Inflammatory macrophage treated with lipopolysaccharide for 4 hours (primary cell): ENCODE data around the gene BRF1.
A peak's percentile ranks its signal among the peaks of the same experiment; 100 is the strongest.
"Not testable (repeated sequence)": the region's sequence is repeated elsewhere in the genome, so short reads cannot be mapped to it uniquely, and the experiment has no call there.

Experiments used
- DNase-seq: peaks from one replicate; pipeline ENCODE4 v3.0.0-alpha.2; 2020

The BRF1 gene

GRCh38 chr14:105287249-105288102 lies 13.3 kb downstream of the BRF1 start:
- no peak for DNase-seq

- no peak for DNase-seq
Observed at GRCh38 chr14:105286759-105287144, 14.0 kb downstream of the BRF1 start.

- no peak for DNase-seq
Observed at GRCh38 chr14:105285174-105285573, 15.6 kb downstream of the BRF1 start.

GRCh38 chr14:105283899-105284298 lies 16.9 kb downstream of the BRF1 start:
- DNase-seq, result no peak

DNA sequence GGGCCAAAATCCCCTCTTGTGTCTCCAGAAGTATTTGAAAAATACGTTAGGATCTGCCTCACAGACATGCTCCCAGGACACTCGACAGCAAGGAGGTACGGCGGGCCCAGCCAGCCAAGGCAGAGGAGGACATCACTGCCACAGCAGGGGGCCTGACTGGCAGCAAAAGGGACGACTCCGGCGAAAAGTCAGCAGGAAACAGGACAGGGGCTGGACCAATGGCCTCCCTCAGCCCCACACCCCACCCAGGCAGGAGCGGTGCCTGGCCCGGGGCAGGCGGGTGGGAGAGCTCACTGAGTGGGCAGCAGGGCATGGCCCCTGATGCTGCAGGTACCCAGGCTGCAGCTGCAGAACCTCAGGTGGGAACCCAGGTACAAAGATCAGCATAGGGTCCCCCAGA lies 17.8 kb downstream of the BRF1 start:
- DNase-seq, result no peak

DNA sequence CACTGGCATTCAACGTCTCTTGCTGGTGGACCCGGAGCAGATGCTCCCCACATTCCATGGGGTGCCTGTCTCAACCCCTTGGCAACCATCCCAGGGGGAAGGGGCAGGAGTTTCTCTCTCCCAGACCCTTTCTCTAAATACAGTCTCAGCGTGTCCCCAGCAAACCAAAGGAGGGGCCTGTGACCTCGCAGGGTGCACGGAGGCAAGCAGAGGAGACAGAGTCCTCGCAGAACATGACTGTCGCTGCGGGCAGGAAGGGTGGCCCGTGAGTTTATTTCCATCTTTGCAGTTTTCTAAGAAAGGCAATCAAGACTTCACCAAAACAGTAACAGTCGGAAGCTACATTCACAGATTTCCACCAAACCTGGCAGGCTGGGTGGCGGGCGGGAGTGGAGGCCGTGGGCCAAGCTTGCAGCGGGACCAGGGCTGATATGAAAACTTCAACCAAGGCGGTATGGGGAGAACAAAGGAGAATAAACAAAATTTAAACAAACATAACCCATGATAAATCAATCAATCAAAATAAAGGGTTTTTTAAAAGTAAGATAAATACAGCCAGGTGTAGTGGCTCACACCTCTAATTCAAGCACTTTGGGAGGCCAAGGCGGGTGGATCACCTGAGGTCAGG lies 18.6 kb downstream of the BRF1 start:
- DNase-seq, result no peak

- peak; percentile 24 for DNase-seq
Observed at GRCh38 chr14:105281371-105282097, 19.3 kb downstream of the BRF1 start.

DNA sequence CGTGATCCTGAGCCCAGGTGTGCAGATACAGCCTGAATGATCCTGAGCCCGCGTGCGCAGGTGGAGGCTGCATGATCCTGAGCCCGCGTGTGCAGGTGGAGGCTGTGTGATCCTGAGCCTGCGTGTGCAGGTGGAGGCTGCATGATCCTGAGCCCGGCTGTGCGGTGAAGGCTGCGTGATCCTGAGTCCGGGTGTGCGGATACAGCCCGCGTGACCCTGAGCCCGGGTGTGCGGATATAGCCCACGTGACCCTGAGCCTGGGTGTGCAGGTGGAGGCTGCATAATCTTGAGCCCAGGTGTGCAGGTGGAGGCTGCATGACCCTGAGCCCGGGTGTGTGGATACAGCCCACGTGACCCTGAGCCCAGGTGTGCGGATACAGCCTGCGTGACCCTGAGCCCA lies 20.3 kb downstream of the BRF1 start:
- DNase-seq, result no peak

DNA sequence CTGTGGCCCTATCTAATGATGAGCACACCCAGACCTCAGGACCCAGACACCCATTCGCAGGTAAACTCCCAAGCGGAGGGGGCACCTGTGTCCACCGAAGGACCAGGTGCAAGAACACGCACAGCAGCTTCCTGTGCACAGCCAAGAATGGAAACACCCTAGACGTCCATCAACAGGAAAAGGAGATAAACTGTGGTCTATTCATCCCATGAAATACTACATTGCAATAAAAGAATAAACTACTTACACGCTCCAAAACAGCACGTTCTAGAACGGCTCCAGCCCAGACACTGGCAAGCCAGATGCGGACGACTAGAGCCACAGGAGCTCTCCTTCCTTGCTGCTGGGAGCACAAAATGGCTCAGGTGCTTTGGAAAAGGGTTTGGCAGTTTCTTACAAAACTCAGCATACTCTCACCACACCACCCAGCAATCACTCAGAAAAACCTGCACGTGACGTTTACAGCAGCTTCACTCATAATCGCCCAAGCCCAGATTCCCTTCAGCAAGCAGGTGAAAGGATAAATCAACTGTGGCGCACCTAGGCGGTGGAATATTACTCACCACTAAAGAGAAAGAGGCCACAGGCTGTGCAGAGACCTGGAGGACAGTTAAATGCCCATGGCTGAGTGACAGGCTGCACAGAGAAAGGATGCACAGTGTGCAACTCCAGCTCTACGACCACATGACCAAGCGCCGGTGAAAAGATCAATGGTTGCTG lies 21.0 kb downstream of the BRF1 start:
- no peak for DNase-seq

DNA sequence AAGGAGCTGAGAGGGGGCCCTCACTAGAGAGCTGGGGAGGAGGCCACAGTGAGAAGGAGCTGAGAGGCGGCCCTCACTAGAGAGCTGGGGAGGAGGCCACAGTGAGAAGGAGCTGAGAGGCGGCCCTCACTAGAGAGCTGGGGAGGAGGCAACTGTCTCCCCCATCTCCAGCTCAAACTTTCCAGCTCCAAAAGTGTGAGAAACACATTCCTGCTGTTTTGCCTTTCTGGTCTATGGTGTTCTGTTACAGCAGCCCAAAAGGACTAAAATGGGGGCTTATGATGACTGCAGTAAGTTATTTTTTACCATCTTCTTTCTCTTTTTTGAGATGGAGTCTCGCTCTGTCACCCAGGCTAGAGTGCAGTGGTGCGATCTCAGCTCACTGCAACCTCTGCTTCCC lies 23.4 kb downstream of the BRF1 start:
- not testable (repeated sequence) for DNase-seq

- no peak for DNase-seq
Observed at GRCh38 chr14:105275267-105275946, 25.4 kb downstream of the BRF1 start.

DNA sequence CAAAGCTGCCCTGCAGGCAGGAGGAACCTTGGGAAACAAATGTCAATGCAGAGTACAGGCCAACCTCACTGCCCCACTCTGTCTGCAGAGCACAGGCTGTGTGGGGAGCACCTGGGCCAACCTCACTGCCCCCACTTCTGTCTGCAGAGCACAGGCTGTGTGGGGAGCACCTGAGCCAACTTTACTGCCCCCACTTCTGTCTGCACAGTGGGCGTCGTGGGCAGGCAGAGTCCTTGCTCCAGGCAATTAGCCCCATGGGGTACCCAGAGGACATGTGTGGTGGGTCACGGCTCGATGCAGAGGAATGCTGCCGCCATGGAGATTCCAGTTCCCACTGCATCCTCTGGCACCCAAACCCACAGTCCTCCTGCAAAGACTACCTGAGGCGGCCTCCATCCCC lies 26.2 kb downstream of the BRF1 start:
- DNase-seq, result no peak

GRCh38 chr14:105273062-105273461 lies 27.7 kb downstream of the BRF1 start:
- DNase-seq, result no peak

DNA sequence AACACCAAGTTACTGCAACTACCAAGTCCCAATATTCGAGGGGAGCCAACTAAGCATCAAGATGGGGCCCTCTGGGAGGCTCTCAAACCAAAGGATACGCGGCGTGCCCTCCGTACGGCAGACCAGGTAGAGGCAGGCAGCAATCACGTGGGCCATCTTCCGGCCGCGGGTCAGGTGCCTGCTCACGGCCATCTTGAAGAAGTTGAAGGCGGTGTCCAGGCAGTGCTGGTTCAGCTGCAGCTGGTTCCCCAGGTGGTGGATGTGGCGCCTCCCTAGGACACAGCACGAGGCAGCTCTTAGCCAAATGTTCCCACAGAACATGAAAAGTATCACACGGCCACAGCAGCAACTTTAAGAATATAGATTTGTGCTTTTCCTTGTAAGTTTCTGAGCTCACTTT lies 28.2 kb downstream of the BRF1 start:
- DNase-seq, result no peak

GRCh38 chr14:105271224-105271890 lies 29.4 kb downstream of the BRF1 start:
- no peak for DNase-seq

DNA sequence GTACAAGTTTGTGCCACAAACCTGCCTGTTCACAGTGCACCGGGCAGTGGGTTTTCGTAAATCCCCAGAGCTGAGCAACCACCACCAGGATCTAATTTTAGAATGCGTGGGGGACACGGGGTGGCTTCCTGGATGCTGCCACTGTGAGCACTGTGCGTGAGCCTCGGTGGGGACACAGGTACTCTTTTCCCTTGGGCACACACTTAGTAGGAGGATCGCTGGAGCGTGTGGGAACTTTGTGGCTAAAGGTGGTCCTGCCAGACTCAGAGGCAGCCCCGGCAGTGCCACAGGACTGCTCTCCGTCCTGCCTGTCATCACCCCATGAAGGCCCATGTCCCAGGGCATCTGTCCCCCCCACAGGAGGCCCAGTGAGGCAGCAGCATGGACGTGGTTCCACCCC lies 31.4 kb downstream of the BRF1 start:
- no peak for DNase-seq

DNA sequence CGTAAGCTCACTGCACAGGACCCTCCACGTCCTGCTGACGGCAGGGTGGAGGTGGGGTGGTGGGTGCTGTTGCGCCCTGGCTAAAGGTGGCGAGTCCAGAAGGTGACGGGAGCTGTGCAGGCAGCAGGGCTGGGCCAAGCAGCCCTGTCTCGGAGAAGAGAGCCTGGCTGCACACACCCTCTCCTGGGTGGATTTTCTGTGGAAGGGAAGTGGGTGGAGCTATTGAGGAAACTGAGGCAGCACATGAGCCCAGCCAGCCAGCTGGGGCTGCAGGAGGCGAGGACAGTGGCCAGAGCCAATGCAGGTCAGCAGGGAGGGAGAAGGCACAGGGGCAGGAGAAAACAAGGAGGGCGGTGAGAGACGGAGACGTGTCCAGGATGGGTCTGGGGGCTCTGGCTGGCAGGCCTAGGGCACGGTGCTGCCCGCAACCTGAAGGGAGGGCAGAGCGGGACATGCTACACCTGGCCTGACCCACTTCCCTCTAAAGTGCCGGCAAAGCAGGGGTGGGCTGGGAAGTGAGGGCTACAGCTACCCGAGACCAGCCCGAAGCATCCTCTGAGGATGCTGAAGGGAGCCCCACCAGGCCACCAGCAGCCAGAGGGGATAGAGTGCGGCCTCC lies 32.0 kb downstream of the BRF1 start:
- no peak for DNase-seq

GRCh38 chr14:105267820-105268548 lies 32.8 kb downstream of the BRF1 start:
- no peak for DNase-seq

- DNase-seq, result no peak
Observed at GRCh38 chr14:105261781-105262180, 39.0 kb downstream of the BRF1 start.

DNA sequence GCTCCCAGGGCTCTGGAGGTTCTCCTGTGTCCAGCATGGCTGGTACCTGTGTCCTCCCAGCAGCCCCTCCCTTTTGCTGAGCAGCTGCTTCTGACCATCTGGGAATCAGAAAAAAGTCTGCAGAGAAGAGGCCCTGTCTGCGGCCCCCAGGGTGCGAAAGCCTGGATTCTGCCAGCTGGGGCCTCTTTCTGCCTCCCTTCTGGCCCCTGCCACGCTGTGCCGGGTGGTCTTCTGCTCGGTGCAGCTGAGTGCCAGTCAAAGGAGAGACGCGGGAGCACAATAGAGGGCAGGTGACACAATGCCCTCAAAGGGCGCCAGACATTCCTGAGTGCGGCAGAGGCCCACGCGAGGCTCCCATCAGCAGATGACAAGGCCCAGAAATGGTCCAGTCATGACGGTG lies 39.8 kb downstream of the BRF1 start:
- DNase-seq, result no peak

DNA sequence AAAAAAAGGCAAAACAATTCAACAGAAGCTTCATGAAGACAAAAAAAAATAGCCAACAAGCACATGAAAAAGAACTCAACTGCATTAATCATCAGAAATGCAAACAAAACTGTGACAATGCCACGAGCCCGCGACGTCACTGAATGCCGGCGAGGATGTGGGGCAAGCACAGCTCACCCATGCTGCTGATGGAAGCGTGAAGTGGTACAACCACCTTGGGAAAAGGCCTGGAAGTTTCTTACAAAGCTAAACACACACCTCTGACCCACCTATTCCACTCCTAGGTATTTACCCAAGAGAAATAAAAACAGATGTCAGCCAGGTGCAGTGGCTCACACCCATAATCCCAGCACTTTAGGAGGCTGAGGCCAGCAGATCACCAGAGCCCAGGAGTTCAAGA lies 42.0 kb downstream of the BRF1 start:
- no peak for DNase-seq
